Measurements from ENCODE around the gene ATP6AP2.
"Not testable (repeated sequence)": the region's sequence is repeated elsewhere in the genome, so short reads cannot be mapped to it uniquely, and the experiment has no call there.

Gene ATP6AP2

GRCh38 chrX:40558590-40558989, 22.2 kb upstream of the ATP6AP2 start:
- DNase-seq (ENCODE audit: low read depth), result no peak
- no peak for TF ChIP-seq CTCF (IDR thresholded peaks at IDR 0.05; ENCODE audit: insufficient read depth, low read depth, low read length, missing control alignments)

GRCh38 chrX:40563784-40564183, 17.0 kb upstream of the ATP6AP2 start:
- TF ChIP-seq CTCF (IDR thresholded peaks at IDR 0.05; ENCODE audit: insufficient read depth, low read depth, low read length, missing control alignments), result no peak

More at GRCh38 chrX:40558590-40558989, 22.2 kb upstream of the ATP6AP2 start:
- no peak overlapping the region for H3K4me3 ChIP-seq (ENCODE audit: low read length)

GRCh38 chrX:40564447-40564846, 16.3 kb upstream of the ATP6AP2 start:
- no peak for DNase-seq (ENCODE audit: low read depth)
- no peak for TF ChIP-seq CTCF (IDR thresholded peaks at IDR 0.05; ENCODE audit: insufficient read depth, low read depth, low read length, missing control alignments)
- H3K4me3 ChIP-seq (ENCODE audit: low read length), result no peak overlapping the region

More at GRCh38 chrX:40563784-40564183, 17.0 kb upstream of the ATP6AP2 start:
- H3K4me3 ChIP-seq (ENCODE audit: low read length), result no peak overlapping the region
- no peak for DNase-seq (ENCODE audit: low read depth)

GRCh38 chrX:40570346-40571093, 10.2 kb upstream of the ATP6AP2 start:
- no peak overlapping the region for H3K4me3 ChIP-seq (ENCODE audit: low read length)
- no peak for DNase-seq (ENCODE audit: low read depth)
- TF ChIP-seq CTCF (IDR thresholded peaks at IDR 0.05; ENCODE audit: insufficient read depth, low read depth, low read length, missing control alignments), result no peak

- not testable (repeated sequence) for DNase-seq (ENCODE audit: low read depth)
These were observed 9.6 kb upstream of the ATP6AP2 start for GRCh38 chrX:40571164-40571563.

GRCh38 chrX:40571600-40571999, 9.2 kb upstream of the ATP6AP2 start:
- H3K4me3 ChIP-seq (ENCODE audit: low read length), result no peak overlapping the region
- no peak for TF ChIP-seq CTCF (IDR thresholded peaks at IDR 0.05; ENCODE audit: insufficient read depth, low read depth, low read length, missing control alignments)
- DNase-seq (ENCODE audit: low read depth), result no peak

More at GRCh38 chrX:40571164-40571563, 9.6 kb upstream of the ATP6AP2 start:
- H3K4me3 ChIP-seq (ENCODE audit: low read length), result not testable (repeated sequence)

- peak; percentile 65 for TF ChIP-seq CTCF (IDR thresholded peaks at IDR 0.05; ENCODE audit: insufficient read depth, low read depth, low read length, missing control alignments)
- DNase-seq (ENCODE audit: low read depth), result peak; percentile 36
These were observed 7.0 kb upstream of the ATP6AP2 start for GRCh38 chrX:40573763-40574162.

GRCh38 chrX:40575411-40575810, 5.4 kb upstream of the ATP6AP2 start:
- H3K4me3 ChIP-seq (ENCODE audit: low read length), result not testable (repeated sequence)
- DNase-seq (ENCODE audit: low read depth), result peak; percentile 15

More at GRCh38 chrX:40573763-40574162, 7.0 kb upstream of the ATP6AP2 start:
- H3K4me3 ChIP-seq (ENCODE audit: low read length), result no peak overlapping the region

Data from epithelial cell of esophagus (primary cell).